HCT116 (cell line): ENCODE data around the gene KRT79. TPM values are rescaled to one million over a fixed set of nuclear protein-coding genes. Genes with fewer than 3 reads are reported as not detected.

ENCODE experiments used
- ATAC-seq: fragments of 200-7000 bp; cut with Tn5 transposase; 2 replicates; pipeline ENCODE4 v1.9.1; 2020; ENCODE audit warnings: mild to moderate bottlenecking, moderate library complexity
- BruUV-seq: library from RNA; stranded (reverse); fragments of 400-500 nt; replicated peaks from 2 replicates; lab custom pipeline; 2021; lab: Mats Ljungman, UMichigan
- CTCF ChIA-PET: fragments of 300-600 bp; sonication (Branson Sonifier 250); formaldehyde crosslinking; loops from one replicate; lab custom pipeline; 2021; ENCODE audit warnings: antibody characterized with exemption; lab: Charles Lee
- POLR2A ChIA-PET: fragments of 300-600, 350-600 bp; sonication (Branson Sonifier 250); formaldehyde crosslinking; loops from one replicate; lab custom pipeline; 2021; ENCODE audit warnings: antibody characterized with exemption; lab: Charles Lee
- RAD21 ChIA-PET, 2 experiments: fragments of 300-600 bp; sonication (Branson Sonifier 250); formaldehyde crosslinking; loops; one replicate each; lab custom pipeline; 2023; ENCODE audit warnings: low total read pairs in 2 of 2; ENCODE audit not compliant: uncharacterized antibody in 2 of 2, unreplicated experiment in 2 of 2, low non-redundant PET in 1 of 2; lab: Charles Lee
- DNase-seq: peaks from one replicate; pipeline ENCODE4 v3.0.0-alpha.2; 2010; ENCODE audit warnings: low read depth, low spot score
- H2AFZ ChIP-seq: fragments of 200-600 bp; shearing (Covaris generic), sonication (generic); 2 replicates; pipeline ENCODE4 v1.6.1; 2017; ENCODE audit warnings: low read depth, mixed run types, mixed read lengths, antibody characterized with exemption, low read length; ENCODE audit not compliant: poor library complexity, severe bottlenecking
- H3K27ac ChIP-seq: 2 replicates; pipeline ENCODE4 v1.5.1; 2012; ENCODE audit warnings: low read depth, low read length
- H3K27me3 ChIP-seq: fragments of 200-600 bp; sonication (generic); 2 replicates; pipeline ENCODE4 v1.6.1; 2016; ENCODE audit warnings: mixed run types, low read length, mixed read lengths; ENCODE audit not compliant: insufficient read depth
- H3K36me3 ChIP-seq, 2 experiments: fragments of 200-500 bp in 1 of 2; fragments of 200-600 bp in 1 of 2; sonication (Bioruptor generic) in 1 of 2; sonication (generic) in 1 of 2; 2 replicates each; pipeline versions ENCODE4 v1.5.1 to v1.6.1; 2014 to 2016; ENCODE audit warnings: low read length in 2 of 2, inconsistent platforms in 1 of 2, mixed read lengths in 1 of 2, mixed run types in 1 of 2; ENCODE audit not compliant: insufficient read depth in 2 of 2, control insufficient read depth in 1 of 2
- H3K4me1 ChIP-seq, 2 experiments: fragments of 200-600 bp in 1 of 2; sonication (generic) in 1 of 2; 2 replicates each; pipeline versions ENCODE4 v1.5.1 to v1.6.1; 2012 to 2017; ENCODE audit warnings: low read length in 2 of 2, inconsistent platforms in 1 of 2, mild to moderate bottlenecking in 1 of 2, mixed read lengths in 1 of 2, mixed run types in 1 of 2, moderate library complexity in 1 of 2; ENCODE audit not compliant: insufficient read depth in 2 of 2, control insufficient read depth in 1 of 2
- H3K4me2 ChIP-seq: fragments of 200-600 bp; sonication (generic); 2 replicates; pipeline ENCODE4 v1.6.1; 2017; ENCODE audit warnings: mixed run types, low read length, mixed read lengths
- H3K4me3 ChIP-seq, 2 experiments: fragments of 200-600 bp in 1 of 2; sonication (generic) in 1 of 2; replicated peaks in 1 of 2; 2 replicates each; pipeline ENCODE4 v1.5.1; 2011 to 2016; ENCODE audit warnings: low read length in 2 of 2, control low read depth in 1 of 2, low read depth in 1 of 2, mild to moderate bottlenecking in 1 of 2, mixed read lengths in 1 of 2, mixed run types in 1 of 2
- H3K79me2 ChIP-seq: fragments of 200-600 bp; sonication (generic); 2 replicates; pipeline ENCODE4 v1.6.1; 2017; ENCODE audit warnings: mild to moderate bottlenecking, mixed run types, low read length, moderate library complexity, mixed read lengths; ENCODE audit not compliant: insufficient read depth
- H3K9ac ChIP-seq: fragments of 200-600 bp; sonication (generic); 2 replicates; pipeline ENCODE4 v1.6.1; 2016; ENCODE audit warnings: low read length, mixed read lengths
- H3K9me2 ChIP-seq: fragments of 200-600 bp; sonication (generic), shearing (Covaris generic); 2 replicates; pipeline ENCODE4 v1.6.1; 2017; ENCODE audit warnings: mixed run types, mild to moderate bottlenecking, moderate library complexity; ENCODE audit not compliant: insufficient read depth
- H3K9me3 ChIP-seq, 2 experiments: fragments of 200-500 bp in 1 of 2; fragments of 200-600 bp in 1 of 2; sonication (Bioruptor generic) in 1 of 2; sonication (generic) in 1 of 2; 2 replicates each; pipeline ENCODE4 v1.6.1; 2014 to 2017; ENCODE audit warnings: low read length in 2 of 2, mixed read lengths in 2 of 2, inconsistent platforms in 1 of 2, low read depth in 1 of 2, mild to moderate bottlenecking in 1 of 2, mixed run types in 1 of 2, moderate library complexity in 1 of 2; ENCODE audit not compliant: control insufficient read depth in 1 of 2, insufficient read depth in 1 of 2
- H4K20me1 ChIP-seq: fragments of 200-600 bp; sonication (generic), shearing (Covaris generic); 2 replicates; pipeline ENCODE4 v1.6.1; 2017; ENCODE audit warnings: mixed run types, mild to moderate bottlenecking, moderate library complexity; ENCODE audit not compliant: insufficient read depth
- ATF3 ChIP-seq: IDR thresholded peaks from 2 replicates; pipeline ENCODE4 v1.6.1; 2012
- CBX3 ChIP-seq: IDR thresholded peaks from 2 replicates; pipeline ENCODE4 v1.6.1; 2012; ENCODE audit warnings: low read depth
- CTCF ChIP-seq, 3 experiments: fragments of 200-600 bp in 1 of 3; sonication (generic) in 1 of 3; IDR thresholded peaks in 2 of 3; conservative IDR thresholded peaks in 1 of 3; 2 replicates each; pipeline ENCODE4 v1.5.1; 2012 to 2017; ENCODE audit warnings: low read depth in 2 of 3, low read length in 2 of 3, antibody characterized with exemption in 1 of 3, borderline replicate concordance in 1 of 3, control low read depth in 1 of 3, mild to moderate bottlenecking in 1 of 3, mixed read lengths in 1 of 3, mixed run types in 1 of 3, moderate library complexity in 1 of 3; ENCODE audit not compliant: insufficient read depth in 1 of 3
- POLR2AphosphoS5 ChIP-seq: IDR thresholded peaks from 2 replicates; pipeline ENCODE4 v1.6.1; 2011; ENCODE audit warnings: mild to moderate bottlenecking, low read depth, low read length, moderate library complexity
- REST ChIP-seq: IDR thresholded peaks from 2 replicates; pipeline ENCODE4 v1.6.1; 2012; ENCODE audit warnings: low read depth
- SIN3A ChIP-seq: IDR thresholded peaks from 2 replicates; pipeline ENCODE4 v1.6.1; 2012; ENCODE audit warnings: low read depth
- SRF ChIP-seq: IDR thresholded peaks from 2 replicates; pipeline ENCODE4 v1.6.1; 2012; ENCODE audit warnings: low read depth
- intact Hi-C: fragments of 100-400 bp; cut with micrococcal nuclease; formaldehyde crosslinking; loops from 2 replicates; pipeline ENCODE4 v1.10.0; 2022
- total RNA-seq: library from RNA; stranded (reverse); gene quantifications from one replicate; pipeline ENCODE4 v1.2.1, GENCODE V29; 2021; ENCODE audit not compliant: unreplicated experiment

The KRT79 gene
- total RNA-seq, 1 experiment from 2014 or later, result not detected

- H3K9me2 ChIP-seq, result no peaks in the 10 kb centered on the region
- H3K27ac ChIP-seq, result no peak overlapping the region
- TF ChIP-seq ATF3 (no peak), POLR2AphosphoS5 (no peak), SIN3A (no peak), REST (no peak), CTCF (IDR thresholded peaks at IDR 0.05 in 2 of 3, conservative IDR thresholded peaks at IDR 0.05 in 1 of 3; ENCODE audit: borderline replicate concordance in 1 of 3, insufficient read depth in 1 of 3, low read depth in 2 of 3, low read length in 2 of 3) (no peak), CBX3 (no peak), SRF (no peak)
- H3K4me1 ChIP-seq, result peaks cover 0 to 9% of the 10 kb centered on the region in 2 experiments; a peak in 2 of 4 replicates
- DNase-seq, result no peak
- POLR2A ChIA-PET, result no interaction called here
- RAD21 ChIA-PET, result no interaction called here
- no peaks in the 10 kb centered on the region for H3K9me3 ChIP-seq
- CTCF ChIA-PET, result no interaction called here
- 0 out of 2 replicates have a peak, but pooled peaks cover 2% of the 10 kb centered on the region for H3K27me3 ChIP-seq
- no peak overlapping the region for H3K9ac ChIP-seq
- H3K36me3 ChIP-seq, result no peaks in the 10 kb centered on the region
- BruUV-seq, result no TSS peak
- H4K20me1 ChIP-seq, result no peaks in the 10 kb centered on the region
- H3K4me2 ChIP-seq, result no peak overlapping the region
- intact Hi-C loops, result no loop called here
- no peaks in the 10 kb centered on the region for H3K79me2 ChIP-seq
- H2AFZ ChIP-seq, result no peak overlapping the region
- no peak for ATAC-seq
- no peak overlapping the region for H3K4me3 ChIP-seq
Observed at GRCh38 chr12:52820521-52820920, 13.6 kb downstream of the KRT79 start.
